ENCODE results near the gene MARCHF3.

DNA sequence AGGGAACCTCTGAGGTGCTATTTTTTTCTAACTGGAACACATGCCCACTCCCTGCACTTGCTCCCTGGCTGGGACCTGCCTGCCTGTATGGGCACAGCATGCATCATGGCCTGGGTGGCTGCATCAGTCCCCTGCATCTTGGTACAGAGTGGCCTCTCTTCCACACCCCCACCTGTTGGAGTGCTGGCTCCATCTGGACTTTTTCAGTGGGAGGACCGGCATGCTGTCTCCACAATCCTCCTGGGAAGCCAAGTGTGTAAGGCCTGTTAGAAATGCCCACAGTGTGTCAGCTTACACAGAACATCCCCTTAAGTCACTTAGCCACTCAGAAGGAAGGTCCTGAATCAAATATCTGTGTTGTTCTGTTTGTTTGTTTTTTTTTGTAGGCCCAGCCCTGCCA lies 102.9 kb downstream of the MARCHF3 start:
- TF ChIP-seq POLR2A (IDR thresholded peaks at IDR 0.05) = no peak
- TF ChIP-seq, protein P1, sequence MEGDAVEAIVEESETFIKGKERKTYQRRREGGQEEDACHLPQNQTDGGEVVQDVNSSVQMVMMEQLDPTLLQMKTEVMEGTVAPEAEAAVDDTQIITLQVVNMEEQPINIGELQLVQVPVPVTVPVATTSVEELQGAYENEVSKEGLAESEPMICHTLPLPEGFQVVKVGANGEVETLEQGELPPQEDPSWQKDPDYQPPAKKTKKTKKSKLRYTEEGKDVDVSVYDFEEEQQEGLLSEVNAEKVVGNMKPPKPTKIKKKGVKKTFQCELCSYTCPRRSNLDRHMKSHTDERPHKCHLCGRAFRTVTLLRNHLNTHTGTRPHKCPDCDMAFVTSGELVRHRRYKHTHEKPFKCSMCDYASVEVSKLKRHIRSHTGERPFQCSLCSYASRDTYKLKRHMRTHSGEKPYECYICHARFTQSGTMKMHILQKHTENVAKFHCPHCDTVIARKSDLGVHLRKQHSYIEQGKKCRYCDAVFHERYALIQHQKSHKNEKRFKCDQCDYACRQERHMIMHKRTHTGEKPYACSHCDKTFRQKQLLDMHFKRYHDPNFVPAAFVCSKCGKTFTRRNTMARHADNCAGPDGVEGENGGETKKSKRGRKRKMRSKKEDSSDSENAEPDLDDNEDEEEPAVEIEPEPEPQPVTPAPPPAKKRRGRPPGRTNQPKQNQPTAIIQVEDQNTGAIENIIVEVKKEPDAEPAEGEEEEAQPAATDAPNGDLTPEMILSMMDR (IDR thresholded peaks at IDR 0.05) = no peak
